ENCODE measurements around the gene SRGAP1.

GRCh38 chr12:63965936-63966605 lies 121.6 kb downstream of the SRGAP1 start:
- TF ChIP-seq, protein P1, sequence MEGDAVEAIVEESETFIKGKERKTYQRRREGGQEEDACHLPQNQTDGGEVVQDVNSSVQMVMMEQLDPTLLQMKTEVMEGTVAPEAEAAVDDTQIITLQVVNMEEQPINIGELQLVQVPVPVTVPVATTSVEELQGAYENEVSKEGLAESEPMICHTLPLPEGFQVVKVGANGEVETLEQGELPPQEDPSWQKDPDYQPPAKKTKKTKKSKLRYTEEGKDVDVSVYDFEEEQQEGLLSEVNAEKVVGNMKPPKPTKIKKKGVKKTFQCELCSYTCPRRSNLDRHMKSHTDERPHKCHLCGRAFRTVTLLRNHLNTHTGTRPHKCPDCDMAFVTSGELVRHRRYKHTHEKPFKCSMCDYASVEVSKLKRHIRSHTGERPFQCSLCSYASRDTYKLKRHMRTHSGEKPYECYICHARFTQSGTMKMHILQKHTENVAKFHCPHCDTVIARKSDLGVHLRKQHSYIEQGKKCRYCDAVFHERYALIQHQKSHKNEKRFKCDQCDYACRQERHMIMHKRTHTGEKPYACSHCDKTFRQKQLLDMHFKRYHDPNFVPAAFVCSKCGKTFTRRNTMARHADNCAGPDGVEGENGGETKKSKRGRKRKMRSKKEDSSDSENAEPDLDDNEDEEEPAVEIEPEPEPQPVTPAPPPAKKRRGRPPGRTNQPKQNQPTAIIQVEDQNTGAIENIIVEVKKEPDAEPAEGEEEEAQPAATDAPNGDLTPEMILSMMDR (conservative IDR thresholded peaks at IDR 0.05): no peak
- no peak for TF ChIP-seq ZFX (IDR thresholded peaks at IDR 0.05)

Measured in C4-2B (cell line).